ENCODE measurements around the gene BZW1. TPM values are rescaled to one million over a fixed set of nuclear protein-coding genes. Genes with fewer than 3 reads are reported as not detected.
"Not testable (repeated sequence)": the region's sequence is repeated elsewhere in the genome, so short reads cannot be mapped to it uniquely, and the experiment has no call there.

Gene BZW1
- total RNA-seq, 1 donor from 2014 or later, result 302 TPM

DNA sequence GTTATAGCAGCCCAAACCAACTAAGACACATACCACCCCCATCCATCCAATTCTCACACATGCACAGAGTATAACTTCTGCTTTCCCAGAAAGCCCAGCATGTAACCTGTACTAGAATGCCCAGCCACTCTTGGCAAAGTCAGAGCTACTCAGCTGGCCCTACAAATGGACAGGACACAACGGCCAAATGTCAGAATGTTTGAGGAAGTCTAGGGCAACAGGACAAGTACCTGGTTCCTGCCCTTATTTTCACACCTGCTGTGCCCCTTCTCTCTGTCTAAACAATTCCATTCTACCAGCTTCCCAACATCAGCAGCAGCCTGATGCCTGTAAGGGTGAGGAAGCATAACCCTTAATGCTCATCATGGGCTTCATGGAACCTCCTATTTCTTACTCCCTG, 15.1 kb upstream of the BZW1 start:
- H3K27ac Mint-ChIP-seq (ENCODE audit: unreplicated experiment), result no peak overlapping the region
- H3K27me3 Mint-ChIP-seq (ENCODE audit: unreplicated experiment), result peaks cover 1% of the 10 kb centered on the region
- no peaks in the 10 kb centered on the region for H3K9me3 Mint-ChIP-seq (ENCODE audit: unreplicated experiment)
- H3K4me1 Mint-ChIP-seq (ENCODE audit: unreplicated experiment), result peaks cover 4% of the 10 kb centered on the region
- no peak for DNase-seq (ENCODE audit: low spot score)
- no peak overlapping the region for H3K4me3 Mint-ChIP-seq (ENCODE audit: unreplicated experiment)
- no peaks in the 10 kb centered on the region for H3K36me3 Mint-ChIP-seq (ENCODE audit: low read depth, unreplicated experiment)
- TF ChIP-seq, protein P1, sequence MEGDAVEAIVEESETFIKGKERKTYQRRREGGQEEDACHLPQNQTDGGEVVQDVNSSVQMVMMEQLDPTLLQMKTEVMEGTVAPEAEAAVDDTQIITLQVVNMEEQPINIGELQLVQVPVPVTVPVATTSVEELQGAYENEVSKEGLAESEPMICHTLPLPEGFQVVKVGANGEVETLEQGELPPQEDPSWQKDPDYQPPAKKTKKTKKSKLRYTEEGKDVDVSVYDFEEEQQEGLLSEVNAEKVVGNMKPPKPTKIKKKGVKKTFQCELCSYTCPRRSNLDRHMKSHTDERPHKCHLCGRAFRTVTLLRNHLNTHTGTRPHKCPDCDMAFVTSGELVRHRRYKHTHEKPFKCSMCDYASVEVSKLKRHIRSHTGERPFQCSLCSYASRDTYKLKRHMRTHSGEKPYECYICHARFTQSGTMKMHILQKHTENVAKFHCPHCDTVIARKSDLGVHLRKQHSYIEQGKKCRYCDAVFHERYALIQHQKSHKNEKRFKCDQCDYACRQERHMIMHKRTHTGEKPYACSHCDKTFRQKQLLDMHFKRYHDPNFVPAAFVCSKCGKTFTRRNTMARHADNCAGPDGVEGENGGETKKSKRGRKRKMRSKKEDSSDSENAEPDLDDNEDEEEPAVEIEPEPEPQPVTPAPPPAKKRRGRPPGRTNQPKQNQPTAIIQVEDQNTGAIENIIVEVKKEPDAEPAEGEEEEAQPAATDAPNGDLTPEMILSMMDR (IDR thresholded peaks at IDR 0.05; ENCODE audit: unreplicated experiment), result no peak

DNA sequence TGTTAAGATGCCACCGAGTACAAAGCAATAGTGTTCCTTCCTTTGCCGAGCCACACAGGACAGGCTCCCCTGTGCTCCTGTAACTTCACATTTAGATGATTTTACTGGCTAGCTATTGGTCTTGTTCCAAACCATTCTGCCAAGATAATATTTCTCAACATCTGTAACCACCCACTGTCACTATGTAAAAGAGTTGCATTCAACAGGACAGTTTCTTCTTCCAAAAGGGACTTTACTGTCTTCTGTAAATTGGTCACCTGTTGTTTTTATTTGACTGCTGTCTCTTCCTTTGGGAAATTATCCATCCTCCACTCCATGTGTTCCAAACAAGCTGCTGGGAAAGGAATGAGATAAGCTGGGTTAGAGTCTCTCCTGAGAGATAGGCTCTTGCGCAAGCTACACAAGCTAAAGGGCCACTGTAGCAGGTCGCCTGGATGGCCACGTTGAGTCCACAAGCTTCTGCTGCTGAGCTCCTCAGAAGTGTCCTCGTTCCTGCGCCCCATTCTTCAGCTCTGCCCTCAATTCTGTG, 14.4 kb upstream of the BZW1 start:
- TF ChIP-seq, protein P1 (IDR thresholded peaks at IDR 0.05; ENCODE audit: unreplicated experiment), result no peak
- no peaks in the 10 kb centered on the region for H3K36me3 Mint-ChIP-seq (ENCODE audit: low read depth, unreplicated experiment)
- no peak for DNase-seq (ENCODE audit: low spot score)
- no peaks in the 10 kb centered on the region for H3K9me3 Mint-ChIP-seq (ENCODE audit: unreplicated experiment)
- H3K4me1 Mint-ChIP-seq (ENCODE audit: unreplicated experiment), result peaks cover 4% of the 10 kb centered on the region
- no peak overlapping the region for H3K4me3 Mint-ChIP-seq (ENCODE audit: unreplicated experiment)
- H3K27me3 Mint-ChIP-seq (ENCODE audit: unreplicated experiment), result peaks cover 1% of the 10 kb centered on the region
- H3K27ac Mint-ChIP-seq (ENCODE audit: unreplicated experiment), result no peak overlapping the region

- TF ChIP-seq, protein P1 (IDR thresholded peaks at IDR 0.05; ENCODE audit: unreplicated experiment), result no peak
- H3K4me3 Mint-ChIP-seq (ENCODE audit: unreplicated experiment), result no peak overlapping the region
- peaks cover 1% of the 10 kb centered on the region for H3K27me3 Mint-ChIP-seq (ENCODE audit: unreplicated experiment)
- H3K27ac Mint-ChIP-seq (ENCODE audit: unreplicated experiment), result no peak overlapping the region
- H3K9me3 Mint-ChIP-seq (ENCODE audit: unreplicated experiment), result no peaks in the 10 kb centered on the region
- no peaks in the 10 kb centered on the region for H3K36me3 Mint-ChIP-seq (ENCODE audit: low read depth, unreplicated experiment)
- H3K4me1 Mint-ChIP-seq (ENCODE audit: unreplicated experiment), result peaks cover 4% of the 10 kb centered on the region
- DNase-seq (ENCODE audit: low spot score), result no peak
These were observed 13.2 kb upstream of the BZW1 start for GRCh38 chr2:200798514-200798913.

GRCh38 chr2:200800458-200800857, 11.3 kb upstream of the BZW1 start:
- no peak overlapping the region for H3K4me3 Mint-ChIP-seq (ENCODE audit: unreplicated experiment)
- no peaks in the 10 kb centered on the region for H3K27me3 Mint-ChIP-seq (ENCODE audit: unreplicated experiment)
- no peaks in the 10 kb centered on the region for H3K36me3 Mint-ChIP-seq (ENCODE audit: low read depth, unreplicated experiment)
- peaks cover 4% of the 10 kb centered on the region for H3K4me1 Mint-ChIP-seq (ENCODE audit: unreplicated experiment)
- TF ChIP-seq, protein P1 (IDR thresholded peaks at IDR 0.05; ENCODE audit: unreplicated experiment), result no peak
- no peak overlapping the region for H3K27ac Mint-ChIP-seq (ENCODE audit: unreplicated experiment)
- no peak for DNase-seq (ENCODE audit: low spot score)
- H3K9me3 Mint-ChIP-seq (ENCODE audit: unreplicated experiment), result no peaks in the 10 kb centered on the region

GRCh38 chr2:200801431-200801830, 10.3 kb upstream of the BZW1 start:
- not testable (repeated sequence) for DNase-seq (ENCODE audit: low spot score); H3K27me3 Mint-ChIP-seq (ENCODE audit: unreplicated experiment); H3K36me3 Mint-ChIP-seq (ENCODE audit: low read depth, unreplicated experiment); H3K4me1 Mint-ChIP-seq (ENCODE audit: unreplicated experiment); H3K9me3 Mint-ChIP-seq (ENCODE audit: unreplicated experiment); H3K27ac Mint-ChIP-seq (ENCODE audit: unreplicated experiment); H3K4me3 Mint-ChIP-seq (ENCODE audit: unreplicated experiment)
